ENCODE data around the gene MIA2. TPM values are rescaled to one million over a fixed set of nuclear protein-coding genes. Genes with fewer than 3 reads are reported as not detected.

Gene MIA2
- total and polyA plus RNA-seq, 4 donors: 39.2 to 106 (median 56.4) TPM

GRCh38 chr14:39266525-39266870 is 32.8 kb downstream of the MIA2 start (continued):
- TF ChIP-seq CTCF (IDR thresholded peaks at IDR 0.05; ENCODE audit: low read depth, low read length, missing input control): no peak
- TF ChIP-seq SP1 (IDR thresholded peaks at IDR 0.05): peak; percentile 94
- TF ChIP-seq GABPA (IDR thresholded peaks at IDR 0.05 in 1 of 2, conservative IDR thresholded peaks at IDR 0.05 in 1 of 2): peak in 1 of 2 donors; percentile 26
- no peak for TF ChIP-seq FOXA2 (IDR thresholded peaks at IDR 0.05)
- no peak for TF ChIP-seq NR2F2 (IDR thresholded peaks at IDR 0.05)
- peak; percentile 99 for TF ChIP-seq HNF4G (IDR thresholded peaks at IDR 0.05)
- peak; percentile 59 for TF ChIP-seq ATF3 (IDR thresholded peaks at IDR 0.05)
- TF ChIP-seq YY1 (IDR thresholded peaks at IDR 0.05): peak; percentile 91
- TF ChIP-seq JUND (IDR thresholded peaks at IDR 0.05): peak in 1 of 2 donors; percentile 70
- TF ChIP-seq RAD21 (IDR thresholded peaks at IDR 0.05): peak in 1 of 2 donors; percentile 16
- TF ChIP-seq FOXA1 (IDR thresholded peaks at IDR 0.05): peak; percentile 3
- peak; percentile 71 to 72 for TF ChIP-seq RXRA (IDR thresholded peaks at IDR 0.05)
- peak; percentile 99 for TF ChIP-seq HNF4A (conservative IDR thresholded peaks at IDR 0.05)

GRCh38 chr14:39266871-39267607 is 33.3 kb downstream of the MIA2 start:
- Histone ChIP-seq H3K9ac (ENCODE audit: low read depth in 1 of 2, low read length in 2 of 2) (peak overlapping the region; percentile 60 to 76), H3K27me3 (ENCODE audit: control insufficient read depth in 4 of 4, insufficient read depth in 4 of 4, low read length in 3 of 4) (no peaks in the 10 kb centered on the region), H3K27ac (ENCODE audit: low read depth in 1 of 2, low read length in 2 of 2) (peak overlapping the region; percentile 83 to 96), H3K36me3 (ENCODE audit: control insufficient read depth in 4 of 4, insufficient read depth in 3 of 4, low read depth in 1 of 4, low read length in 3 of 4) (peaks cover 0 to 2% (median under 1%) of the 10 kb centered on the region in 4 donors), H3K9me3 (ENCODE audit: control insufficient read depth in 4 of 4, low read length in 3 of 4) (peaks cover 0 to 4% (median 0%) of the 10 kb centered on the region in 4 donors), H3K4me3 (ENCODE audit: low read depth in 1 of 3, low read length in 3 of 3) (peak overlapping the region; percentile 56 to 90 (median 79)), H3K4me1 (ENCODE audit: control insufficient read depth in 4 of 4, insufficient read depth in 4 of 4, low read length in 3 of 4) (peaks cover 4 to 30% (median 24%) of the 10 kb centered on the region in 4 donors)
- TF ChIP-seq ZBTB33 (IDR thresholded peaks at IDR 0.05) (peak; percentile 3), SP1 (IDR thresholded peaks at IDR 0.05) (no peak), TAF1 (conservative IDR thresholded peaks at IDR 0.05) (peak; percentile 43)
- WGBS: under 1% methylated on average over 70 of the region's 70 CpGs
- peak; percentile 81 for DNase-seq (ENCODE audit: low spot score)

- peak overlapping the region; percentile 56 to 90 (median 79) for H3K4me3 ChIP-seq (ENCODE audit: low read depth in 1 of 3, low read length in 3 of 3)
- H3K4me1 ChIP-seq (ENCODE audit: control insufficient read depth in 4 of 4, insufficient read depth in 4 of 4, low read length in 3 of 4): peaks cover 4 to 30% (median 24%) of the 10 kb centered on the region in 4 donors
- no peak for DNase-seq (ENCODE audit: low spot score)
- TF ChIP-seq MAX (IDR thresholded peaks at IDR 0.05) (peak; percentile 53), ATF3 (IDR thresholded peaks at IDR 0.05) (no peak), ZBTB33 (IDR thresholded peaks at IDR 0.05) (no peak), NR2F2 (IDR thresholded peaks at IDR 0.05) (no peak), YY1 (IDR thresholded peaks at IDR 0.05) (no peak), FOXA1 (IDR thresholded peaks at IDR 0.05) (no peak), RAD21 (IDR thresholded peaks at IDR 0.05) (no peak)
- peaks cover 0 to 4% (median 0%) of the 10 kb centered on the region in 4 donors for H3K9me3 ChIP-seq (ENCODE audit: control insufficient read depth in 4 of 4, low read length in 3 of 4)
- H3K27me3 ChIP-seq (ENCODE audit: control insufficient read depth in 4 of 4, insufficient read depth in 4 of 4, low read length in 3 of 4): no peaks in the 10 kb centered on the region
- WGBS: under 1% methylated on average over 16 of the region's 16 CpGs
- H3K36me3 ChIP-seq (ENCODE audit: control insufficient read depth in 4 of 4, insufficient read depth in 3 of 4, low read depth in 1 of 4, low read length in 3 of 4): peaks cover 0 to 2% (median under 1%) of the 10 kb centered on the region in 4 donors
- H3K27ac ChIP-seq (ENCODE audit: low read depth in 1 of 2, low read length in 2 of 2): peak overlapping the region; percentile 83 to 96
- H3K9ac ChIP-seq (ENCODE audit: low read depth in 1 of 2, low read length in 2 of 2): peak overlapping the region; percentile 23 to 76
Measured at GRCh38 chr14:39267608-39268005, 33.9 kb downstream of the MIA2 start.

Data from liver (tissue), 9 donors.